H9 (cell line): ENCODE results near the gene TAP2. TPM values are rescaled to one million over a fixed set of nuclear protein-coding genes. Genes with fewer than 3 reads are reported as not detected.
A peak's percentile ranks its signal among the peaks of the same experiment; 100 is the strongest.

Experiments
- DNase-seq: peaks from one replicate; pipeline ENCODE4 v3.0.0-alpha.2; 2017
- H2AFZ ChIP-seq: one replicate; pipeline ENCODE4 v1.6.1; 2013; ENCODE audit warnings: mild to moderate bottlenecking, low read length, control low read depth, moderate library complexity
- H2AK5ac ChIP-seq: 2 replicates; pipeline ENCODE4 v1.6.1; 2013; ENCODE audit warnings: low read length, control low read depth, mixed read lengths; ENCODE audit not compliant: insufficient read length
- H2BK120ac ChIP-seq: one replicate; pipeline ENCODE4 v1.6.1; 2013; ENCODE audit warnings: low read depth, mild to moderate bottlenecking, low read length, control low read depth, inconsistent platforms; ENCODE audit not compliant: poor library complexity, severe bottlenecking
- H2BK12ac ChIP-seq: 2 replicates; pipeline ENCODE4 v1.6.1; 2013; ENCODE audit warnings: low read length, control low read depth, mixed read lengths, low read depth; ENCODE audit not compliant: insufficient read length
- H2BK15ac ChIP-seq: 2 replicates; pipeline ENCODE4 v1.6.1; 2013; ENCODE audit warnings: low read depth, low read length, control low read depth
- H2BK20ac ChIP-seq: one replicate; pipeline ENCODE4 v1.6.1; 2013; ENCODE audit warnings: low read depth, mild to moderate bottlenecking, low read length, control low read depth, inconsistent platforms; ENCODE audit not compliant: poor library complexity, severe bottlenecking
- H2BK5ac ChIP-seq: 2 replicates; pipeline ENCODE4 v1.6.1; 2013; ENCODE audit warnings: low read length, control low read depth, mixed read lengths; ENCODE audit not compliant: insufficient read length
- H3K14ac ChIP-seq: 2 replicates; pipeline ENCODE4 v1.6.1; 2013; ENCODE audit warnings: low read length, control low read depth; ENCODE audit not compliant: insufficient read depth
- H3K18ac ChIP-seq: 2 replicates; pipeline ENCODE4 v1.6.1; 2013; ENCODE audit warnings: low read depth, mild to moderate bottlenecking, mixed read lengths, low read length, control low read depth; ENCODE audit not compliant: insufficient read length
- H3K23ac ChIP-seq: 2 replicates; pipeline ENCODE4 v1.6.1; 2013; ENCODE audit warnings: low read length, control low read depth, mixed read lengths, low read depth; ENCODE audit not compliant: insufficient read length
- H3K23me2 ChIP-seq: 2 replicates; pipeline ENCODE4 v1.6.1; 2013; ENCODE audit warnings: low read depth, mild to moderate bottlenecking, mixed read lengths, low read length, control low read depth; ENCODE audit not compliant: insufficient read length, poor library complexity, severe bottlenecking
- H3K27ac ChIP-seq: 2 replicates; pipeline ENCODE4 v1.5.1; 2013; ENCODE audit warnings: low read length, control low read depth, mixed read lengths, low read depth; ENCODE audit not compliant: insufficient read length
- H3K27me3 ChIP-seq: 2 replicates; pipeline ENCODE4 v1.6.1; 2013; ENCODE audit warnings: low read length, control low read depth, inconsistent platforms; ENCODE audit not compliant: insufficient read depth
- H3K4ac ChIP-seq: 2 replicates; pipeline ENCODE4 v1.6.1; 2013; ENCODE audit warnings: low read depth, mild to moderate bottlenecking, control low read depth, inconsistent platforms, low read length, moderate library complexity
- H3K4me1 ChIP-seq: 2 replicates; pipeline ENCODE4 v1.6.1; 2013; ENCODE audit warnings: low read length, control low read depth, inconsistent platforms; ENCODE audit not compliant: insufficient read depth
- H3K4me2 ChIP-seq: 2 replicates; pipeline ENCODE4 v1.6.1; 2013; ENCODE audit warnings: low read length, control low read depth, mixed read lengths; ENCODE audit not compliant: insufficient read length, insufficient read depth
- H3K56ac ChIP-seq: 2 replicates; pipeline ENCODE4 v1.6.1; 2013; ENCODE audit warnings: low read depth, mild to moderate bottlenecking, mixed read lengths, low read length, control low read depth; ENCODE audit not compliant: insufficient read length
- H3K79me1 ChIP-seq: 2 replicates; pipeline ENCODE4 v1.6.1; 2013; ENCODE audit warnings: low read depth, mild to moderate bottlenecking, moderate library complexity, low read length, control low read depth, inconsistent platforms; ENCODE audit not compliant: insufficient read depth, poor library complexity, severe bottlenecking
- H3K79me2 ChIP-seq: 2 replicates; pipeline ENCODE4 v1.6.1; 2013; ENCODE audit warnings: low read length, control low read depth, inconsistent platforms; ENCODE audit not compliant: insufficient read depth
- H3K9ac ChIP-seq: 2 replicates; pipeline ENCODE4 v1.6.1; 2013; ENCODE audit warnings: low read length, control low read depth, mixed read lengths; ENCODE audit not compliant: insufficient read length; ENCODE audit errors: extremely low read depth
- H3K9me3 ChIP-seq: one replicate; pipeline ENCODE4 v1.6.1; 2013; ENCODE audit warnings: low read depth, low read length, inconsistent platforms; ENCODE audit not compliant: control insufficient read depth
- H3T11ph ChIP-seq: one replicate; pipeline ENCODE4 v1.6.1; 2013; ENCODE audit warnings: mild to moderate bottlenecking, low read length, control low read depth, inconsistent platforms
- H4K20me1 ChIP-seq: one replicate; pipeline ENCODE4 v1.6.1; 2013; ENCODE audit not compliant: control insufficient read depth, insufficient read length, insufficient read depth
- H4K5ac ChIP-seq: 2 replicates; pipeline ENCODE4 v1.6.1; 2013; ENCODE audit warnings: low read depth, mild to moderate bottlenecking, mixed read lengths, low read length, control low read depth; ENCODE audit not compliant: insufficient read length
- H4K8ac ChIP-seq: replicated peaks from 2 replicates; pipeline ENCODE4 v1.6.1; 2013; ENCODE audit warnings: low read length, control low read depth, mixed read lengths, low read depth; ENCODE audit not compliant: insufficient read length
- H4K91ac ChIP-seq: 2 replicates; pipeline ENCODE4 v1.6.1; 2013; ENCODE audit warnings: low read depth, mild to moderate bottlenecking, moderate library complexity, mixed read lengths, low read length, control low read depth; ENCODE audit not compliant: insufficient read length
- H3K27ac Mint-ChIP-seq, 3 experiments: 2 replicates in 2 of 3; 3 replicates in 1 of 3; pipeline ENCODE4 v1.8.0; 2020 to 2021; ENCODE audit warnings: mixed read lengths in 3 of 3, mild to moderate bottlenecking in 1 of 3, moderate library complexity in 1 of 3
- H3K27me3 Mint-ChIP-seq: 2 replicates; pipeline ENCODE4 v1.8.0; 2021; ENCODE audit warnings: low read depth, mild to moderate bottlenecking, moderate library complexity, mixed read lengths
- H3K36me3 Mint-ChIP-seq, 3 experiments: 2 replicates in 2 of 3; 3 replicates in 1 of 3; pipeline ENCODE4 v1.8.0; 2020 to 2021; ENCODE audit warnings: low read depth in 3 of 3, mixed read lengths in 3 of 3; ENCODE audit not compliant: insufficient read depth in 1 of 3
- H3K4me1 Mint-ChIP-seq, 2 experiments: 2 replicates each; pipeline ENCODE4 v1.8.0; 2020; ENCODE audit warnings: mixed read lengths in 2 of 2
- H3K4me3 Mint-ChIP-seq, 2 experiments: 2 replicates in 1 of 2; 3 replicates in 1 of 2; pipeline ENCODE4 v1.8.0; 2020 to 2021; ENCODE audit warnings: mild to moderate bottlenecking in 2 of 2, mixed read lengths in 2 of 2, moderate library complexity in 1 of 2
- H3K9me3 Mint-ChIP-seq, 2 experiments: 2 replicates in 1 of 2; 3 replicates in 1 of 2; pipeline ENCODE4 v1.8.0; 2020; ENCODE audit warnings: mild to moderate bottlenecking in 2 of 2, mixed read lengths in 2 of 2, moderate library complexity in 1 of 2
- WGBS: extraction: QIAGEN DNeasy Blood & Tissue Kit; methylation state at CpG from one replicate; pipeline ENCODE4 v1.1.7; 2013; ENCODE audit warnings: missing lambda C conversion rate, low lambda C conversion rate, mixed read lengths; ENCODE audit not compliant: insufficient read length; ENCODE audit errors: extremely low coverage; 5-methylcytosine and 5-hydroxymethylcytosine counted together
- total RNA-seq: library from RNA; stranded (reverse); gene quantifications from 2 replicates; pipeline ENCODE4 v1.2.1, GENCODE V29; 2021
- TF ChIP-seq, protein P1 (sequence below): fragments of 200-600 bp; sonication (generic); conservative IDR thresholded peaks from 3 replicates; pipeline ENCODE4 v1.8.0; 2021; ENCODE audit warnings: antibody characterized with exemption, mild to moderate bottlenecking

TAP2 gene
- total RNA-seq, 1 experiment from 2014 or later, result 16.3 TPM

- H3K36me3 Mint-ChIP-seq, result peaks cover under 1 to 27% (median 5%) of the 10 kb centered on the region in 3 experiments; a peak in 5 of 7 replicates
- no peak overlapping the region for H3K9ac ChIP-seq
These were observed 13.7 kb upstream of the TAP2 start for GRCh38 chr6:32852018-32852843.

More at GRCh38 chr6:32852018-32852843, 13.7 kb upstream of the TAP2 start:
- Mint-ChIP-seq H3K27ac (no peak overlapping the region), H3K9me3 (no peaks in the 10 kb centered on the region), H3K27me3 (peaks cover 59% of the 10 kb centered on the region), H3K4me3 (peak overlapping the region; percentile 83 to 89), H3K4me1 (peaks cover 14 to 21% of the 10 kb centered on the region in 2 experiments)
- no peak overlapping the region for H2BK120ac ChIP-seq
- peaks cover 16% of the 10 kb centered on the region for H3K23me2 ChIP-seq
- H3K4ac ChIP-seq, result no peak overlapping the region
- H4K91ac ChIP-seq, result no peak overlapping the region
- no peaks in the 10 kb centered on the region; the same call in 1 of the 2 replicates for H3K4me1 ChIP-seq
- no peak overlapping the region for H2BK5ac ChIP-seq
- no peak overlapping the region for H2BK20ac ChIP-seq
- H3K18ac ChIP-seq, result no peak overlapping the region
- no peak overlapping the region for H2AFZ ChIP-seq
- no peak overlapping the region for H3K23ac ChIP-seq
- H4K5ac ChIP-seq, result no peak overlapping the region
- no peaks in the 10 kb centered on the region for H3K9me3 ChIP-seq
- no peak overlapping the region for H3K27ac ChIP-seq
- no peak overlapping the region for H3T11ph ChIP-seq
- peaks cover 6% of the 10 kb centered on the region; the same call in 1 of the 2 replicates for H3K27me3 ChIP-seq
- no peak overlapping the region for H2AK5ac ChIP-seq
- WGBS, result no CpG with 5 or more reads among the region's 23 CpGs
- no peak overlapping the region for H3K56ac ChIP-seq
- no peak overlapping the region for H4K8ac ChIP-seq
- DNase-seq, result no peak
- H3K79me2 ChIP-seq, result no peaks in the 10 kb centered on the region
- TF ChIP-seq, protein P1, sequence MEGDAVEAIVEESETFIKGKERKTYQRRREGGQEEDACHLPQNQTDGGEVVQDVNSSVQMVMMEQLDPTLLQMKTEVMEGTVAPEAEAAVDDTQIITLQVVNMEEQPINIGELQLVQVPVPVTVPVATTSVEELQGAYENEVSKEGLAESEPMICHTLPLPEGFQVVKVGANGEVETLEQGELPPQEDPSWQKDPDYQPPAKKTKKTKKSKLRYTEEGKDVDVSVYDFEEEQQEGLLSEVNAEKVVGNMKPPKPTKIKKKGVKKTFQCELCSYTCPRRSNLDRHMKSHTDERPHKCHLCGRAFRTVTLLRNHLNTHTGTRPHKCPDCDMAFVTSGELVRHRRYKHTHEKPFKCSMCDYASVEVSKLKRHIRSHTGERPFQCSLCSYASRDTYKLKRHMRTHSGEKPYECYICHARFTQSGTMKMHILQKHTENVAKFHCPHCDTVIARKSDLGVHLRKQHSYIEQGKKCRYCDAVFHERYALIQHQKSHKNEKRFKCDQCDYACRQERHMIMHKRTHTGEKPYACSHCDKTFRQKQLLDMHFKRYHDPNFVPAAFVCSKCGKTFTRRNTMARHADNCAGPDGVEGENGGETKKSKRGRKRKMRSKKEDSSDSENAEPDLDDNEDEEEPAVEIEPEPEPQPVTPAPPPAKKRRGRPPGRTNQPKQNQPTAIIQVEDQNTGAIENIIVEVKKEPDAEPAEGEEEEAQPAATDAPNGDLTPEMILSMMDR, result no peak
- H4K20me1 ChIP-seq, result no peaks in the 10 kb centered on the region
- H2BK15ac ChIP-seq, result no peak overlapping the region
- H3K4me2 ChIP-seq, result peak overlapping the region; percentile 96
- H3K79me1 ChIP-seq, result no peaks in the 10 kb centered on the region
- H3K14ac ChIP-seq, result no peak overlapping the region
- no peak overlapping the region for H2BK12ac ChIP-seq
